ENCODE results near the gene S100B. TPM values are rescaled to one million over a fixed set of nuclear protein-coding genes. Genes with fewer than 3 reads are reported as not detected.
"Not testable (repeated sequence)": the region's sequence is repeated elsewhere in the genome, so short reads cannot be mapped to it uniquely, and the experiment has no call there.

S100B gene
- total RNA-seq, 4 donors from 2014 or later, result 0.89 to 4.9 TPM; not detected in 2

DNA sequence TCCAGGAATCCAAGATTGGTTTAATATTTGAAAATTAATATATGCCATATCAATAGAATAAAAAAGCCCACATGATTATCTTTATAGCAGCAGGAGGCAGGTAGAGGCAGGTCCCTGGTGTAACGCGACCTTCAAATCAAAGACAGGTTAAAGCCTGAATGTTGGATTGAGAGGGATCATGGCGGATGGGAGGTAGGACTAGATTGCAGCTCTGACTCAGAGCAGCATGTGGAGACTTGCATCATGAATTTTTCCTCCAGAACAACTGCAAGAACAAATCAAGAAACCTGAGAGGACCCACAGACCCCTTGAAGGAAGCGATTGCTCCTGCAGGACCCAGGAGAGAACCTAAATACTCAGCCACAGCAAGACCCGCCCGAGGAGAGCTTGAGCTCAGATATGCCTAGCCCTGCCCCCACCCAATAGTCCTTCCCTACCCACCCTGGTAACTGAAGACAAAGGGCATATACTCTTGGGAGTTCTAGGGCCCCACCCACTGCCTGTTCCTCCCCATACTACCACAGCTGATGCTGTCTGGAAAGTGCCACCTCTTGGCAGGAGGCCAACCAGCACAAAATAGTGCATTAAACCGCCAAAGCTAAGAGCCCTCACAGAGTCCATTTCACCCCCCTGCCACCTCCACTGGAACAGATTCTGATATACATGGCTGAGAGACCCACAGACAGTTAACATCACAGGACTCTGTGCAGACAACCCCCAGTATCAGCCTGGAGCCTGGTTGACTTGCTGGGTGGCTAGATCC lies 19.5 kb downstream of the S100B start:
- Histone ChIP-seq H3K27me3 (no peaks in the 10 kb centered on the region), H3K4me1 (no peaks in the 10 kb centered on the region), H3K27ac (no peak overlapping the region), H3K9me3 (no peaks in the 10 kb centered on the region), H3K36me3 (peaks cover 0 to 5% of the 10 kb centered on the region in 2 donors), H3K4me3 (replicated peaks in 1 of 3) (no peak overlapping the region)
- intact Hi-C loops (cut with DNase I), result no loop called here
- DNase-seq, result no peak
- no peak for TF ChIP-seq POLR2A (IDR thresholded peaks at IDR 0.05)
- TF ChIP-seq, protein P1, sequence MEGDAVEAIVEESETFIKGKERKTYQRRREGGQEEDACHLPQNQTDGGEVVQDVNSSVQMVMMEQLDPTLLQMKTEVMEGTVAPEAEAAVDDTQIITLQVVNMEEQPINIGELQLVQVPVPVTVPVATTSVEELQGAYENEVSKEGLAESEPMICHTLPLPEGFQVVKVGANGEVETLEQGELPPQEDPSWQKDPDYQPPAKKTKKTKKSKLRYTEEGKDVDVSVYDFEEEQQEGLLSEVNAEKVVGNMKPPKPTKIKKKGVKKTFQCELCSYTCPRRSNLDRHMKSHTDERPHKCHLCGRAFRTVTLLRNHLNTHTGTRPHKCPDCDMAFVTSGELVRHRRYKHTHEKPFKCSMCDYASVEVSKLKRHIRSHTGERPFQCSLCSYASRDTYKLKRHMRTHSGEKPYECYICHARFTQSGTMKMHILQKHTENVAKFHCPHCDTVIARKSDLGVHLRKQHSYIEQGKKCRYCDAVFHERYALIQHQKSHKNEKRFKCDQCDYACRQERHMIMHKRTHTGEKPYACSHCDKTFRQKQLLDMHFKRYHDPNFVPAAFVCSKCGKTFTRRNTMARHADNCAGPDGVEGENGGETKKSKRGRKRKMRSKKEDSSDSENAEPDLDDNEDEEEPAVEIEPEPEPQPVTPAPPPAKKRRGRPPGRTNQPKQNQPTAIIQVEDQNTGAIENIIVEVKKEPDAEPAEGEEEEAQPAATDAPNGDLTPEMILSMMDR (IDR thresholded peaks at IDR 0.05), result no peak
- 73 to 86% methylated on average over 7 of the region's 7 CpGs for whole genome bisulfite sequencing, 2 donors

DNA sequence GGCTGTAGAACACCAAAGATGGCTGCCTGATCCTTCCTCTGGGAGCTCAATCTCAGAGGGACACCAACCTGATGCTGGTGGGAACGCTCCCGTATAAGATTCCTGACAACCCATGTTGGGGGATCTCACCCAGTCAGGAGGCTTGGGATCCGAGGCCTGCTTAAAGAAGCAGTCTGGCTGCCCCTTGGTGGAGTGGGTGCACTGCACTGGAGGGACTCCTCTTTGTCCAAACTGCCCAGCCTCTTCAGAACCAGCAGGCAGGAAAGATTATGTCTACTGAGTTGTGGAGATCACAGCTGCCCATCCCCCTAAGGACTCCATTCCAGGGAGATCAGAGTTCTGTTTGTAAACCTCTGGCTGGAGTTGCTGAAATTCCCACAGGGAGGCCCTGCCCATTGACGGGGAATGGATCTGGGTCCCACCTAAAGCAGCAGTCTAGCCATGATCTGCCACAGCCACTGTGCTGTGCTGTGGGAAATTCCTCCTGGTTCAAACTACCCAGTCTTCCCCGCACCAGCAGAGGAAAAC lies 23.0 kb downstream of the S100B start:
- no peak overlapping the region for H3K4me3 ChIP-seq (replicated peaks in 1 of 3)
- H3K4me1 ChIP-seq, result no peaks in the 10 kb centered on the region
- DNase-seq, result no peak
- H3K27me3 ChIP-seq, result no peaks in the 10 kb centered on the region
- H3K27ac ChIP-seq, result no peak overlapping the region
- H3K9me3 ChIP-seq, result no peaks in the 10 kb centered on the region
- intact Hi-C loops (cut with DNase I), result no loop called here
- peaks cover 0 to 5% of the 10 kb centered on the region in 2 donors for H3K36me3 ChIP-seq
- WGBS, 2 donors, result 91 to 94% methylated on average over 4 to 5 of the region's 5 CpGs
- TF ChIP-seq POLR2A (IDR thresholded peaks at IDR 0.05), result no peak

DNA sequence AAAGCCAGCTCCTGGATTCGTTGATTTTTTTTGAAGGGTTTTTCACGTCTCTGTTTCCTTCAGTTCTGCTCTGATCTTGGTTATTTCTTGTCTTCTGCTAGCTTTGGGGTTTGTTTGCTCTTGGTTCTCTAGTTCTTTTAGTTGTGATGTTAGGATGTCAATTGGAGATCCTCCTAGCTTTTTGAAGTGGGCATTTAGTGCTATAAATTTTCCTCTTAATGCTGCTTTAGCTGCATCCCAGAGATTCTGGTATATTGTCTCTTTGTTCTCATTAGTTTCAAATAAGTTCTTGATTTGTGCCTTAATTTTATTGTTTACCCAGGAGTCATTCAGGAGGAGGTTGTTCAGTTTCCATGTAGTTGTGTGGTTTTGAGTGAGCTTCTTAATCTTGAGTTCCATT lies 25.5 kb downstream of the S100B start:
- H3K27me3 ChIP-seq; intact Hi-C loops (cut with DNase I): not testable (repeated sequence)
- 96 to 99% methylated on average over 2 of the region's 2 CpGs for WGBS, 2 donors

DNA sequence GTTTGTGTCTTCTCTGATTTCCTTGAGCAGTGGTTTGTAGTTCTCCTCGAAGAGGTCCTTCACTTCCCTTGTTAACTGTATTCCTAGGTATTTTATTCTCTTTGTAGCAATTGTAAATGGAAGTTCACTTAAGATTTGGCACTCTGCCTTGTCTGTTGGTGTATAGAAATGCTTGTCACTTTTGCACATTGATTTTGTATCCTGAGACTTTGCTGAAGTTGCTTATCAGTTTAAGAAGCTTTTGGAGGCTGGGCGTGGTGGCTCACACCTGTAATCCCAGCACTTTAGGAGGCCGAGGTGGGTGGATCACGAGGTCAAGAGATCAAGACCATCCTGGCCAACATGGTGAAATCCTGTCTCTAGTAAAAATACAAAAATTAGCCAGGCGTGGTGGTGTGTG lies 27.1 kb downstream of the S100B start:
- 96 to 98% methylated on average over 5 of the region's 5 CpGs for WGBS, 2 donors
- intact Hi-C loops (cut with DNase I); H3K27me3 ChIP-seq; DNase-seq; H3K36me3 ChIP-seq; H3K4me1 ChIP-seq; H3K9me3 ChIP-seq; H3K4me3 ChIP-seq (replicated peaks in 1 of 3); H3K27ac ChIP-seq: not testable (repeated sequence)

More for the DNA sequence above, 25.5 kb downstream of the S100B start:
- H3K36me3 ChIP-seq; H3K27ac ChIP-seq; DNase-seq; H3K4me3 ChIP-seq (replicated peaks in 1 of 3); H3K9me3 ChIP-seq; H3K4me1 ChIP-seq: not testable (repeated sequence)

DNA sequence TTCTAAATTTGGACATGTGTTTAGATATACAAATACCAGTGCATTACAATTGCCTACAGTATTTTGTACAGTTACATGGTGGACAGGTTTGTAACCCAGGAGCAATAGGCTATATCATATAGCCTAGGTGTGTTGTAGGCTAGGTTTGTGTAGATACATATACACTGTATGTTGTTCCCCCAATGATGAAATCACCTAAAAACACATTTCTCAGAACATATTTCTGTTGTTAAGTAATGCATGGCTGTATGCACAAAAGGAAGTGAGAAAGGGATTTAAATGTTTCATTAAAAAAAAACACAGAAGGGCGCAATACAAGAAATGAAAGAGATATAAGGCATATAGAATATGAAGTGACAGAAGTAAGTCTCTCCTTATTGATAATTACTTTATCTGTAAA lies 32.0 kb downstream of the S100B start:
- intact Hi-C loops (cut with DNase I), result no loop called here
- 97 to 100% methylated on average over 1 of the region's 1 CpG for WGBS, 2 donors
- H3K36me3 ChIP-seq, result peaks cover 11 to 14% of the 10 kb centered on the region in 2 donors
- DNase-seq, result no peak
- no peak overlapping the region for H3K4me3 ChIP-seq (replicated peaks in 1 of 3)
- no peaks in the 10 kb centered on the region for H3K4me1 ChIP-seq
- no peaks in the 10 kb centered on the region for H3K27me3 ChIP-seq
- no peak for TF ChIP-seq POLR2A (IDR thresholded peaks at IDR 0.05)
- TF ChIP-seq, protein P1 (IDR thresholded peaks at IDR 0.05), result no peak
- H3K9me3 ChIP-seq, result no peaks in the 10 kb centered on the region
- no peak overlapping the region for H3K27ac ChIP-seq

DNA sequence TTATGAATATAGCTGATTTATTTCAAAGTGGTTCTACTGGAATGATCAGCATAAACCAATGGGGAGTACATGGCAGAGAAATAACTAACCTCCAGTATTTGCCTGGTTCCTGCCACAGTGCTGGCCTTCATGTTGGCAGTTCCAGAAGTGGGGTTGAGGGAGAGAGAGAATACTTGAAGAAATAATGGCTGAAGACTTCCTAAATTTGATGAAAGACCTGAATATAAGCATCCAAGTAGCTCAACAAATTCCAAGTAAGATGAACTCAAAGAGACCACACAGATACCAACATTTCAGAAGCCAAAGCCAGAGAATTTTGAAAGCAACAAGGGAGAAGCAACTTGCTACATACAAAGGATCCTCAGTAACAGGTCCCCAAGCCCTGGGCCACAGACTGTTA lies 34.3 kb downstream of the S100B start:
- no peak overlapping the region for H3K27ac ChIP-seq
- H3K4me1 ChIP-seq, result no peaks in the 10 kb centered on the region
- TF ChIP-seq, protein P1 (IDR thresholded peaks at IDR 0.05), result no peak
- TF ChIP-seq POLR2A (IDR thresholded peaks at IDR 0.05), result no peak
- peaks cover 25 to 30% of the 10 kb centered on the region in 2 donors for H3K36me3 ChIP-seq
- intact Hi-C loops (cut with DNase I), result no loop called here
- no peaks in the 10 kb centered on the region for H3K27me3 ChIP-seq
- DNase-seq, result no peak
- H3K4me3 ChIP-seq (replicated peaks in 1 of 3), result no peak overlapping the region
- H3K9me3 ChIP-seq, result no peaks in the 10 kb centered on the region
